Motor neuron (in vitro differentiated cells): ENCODE data around the gene NINJ1. TPM values are rescaled to one million over a fixed set of nuclear protein-coding genes. Genes with fewer than 3 reads are reported as not detected.
"Not testable (repeated sequence)": the region's sequence is repeated elsewhere in the genome, so short reads cannot be mapped to it uniquely, and the experiment has no call there.

ENCODE experiments used
- ATAC-seq, 8 experiments: fragments of 200-7000 bp; cut with Tn5 transposase; replicated peaks in 6 of 8; 2 replicates each; pipeline ENCODE4 v1.8.0; 2021; ENCODE audit warnings: mild to moderate bottlenecking in 8 of 8, moderate library complexity in 8 of 8
- H3K27ac ChIP-seq, 2 donors: fragments of 250-450 bp; sonication (Bioruptor Pico); 2 replicates each; pipeline ENCODE4 v1.9.0; 2021; ENCODE audit warnings: antibody characterized with exemption in 2 of 2, mild to moderate bottlenecking in 2 of 2, moderate library complexity in 1 of 2
- H3K4me1 ChIP-seq, 2 donors: fragments of 250-450 bp; sonication (Bioruptor Pico); replicated peaks in 1 of 2; 2 replicates each; pipeline ENCODE4 v1.6.1; 2021; ENCODE audit warnings: antibody characterized with exemption in 2 of 2, mild to moderate bottlenecking in 2 of 2, moderate library complexity in 1 of 2
- H3K4me3 ChIP-seq, 5 donors: fragments of 250-450 bp; sonication (Bioruptor Pico); 2 replicates each; pipeline ENCODE4 v1.9.0; 2021; ENCODE audit warnings: antibody characterized with exemption in 5 of 5, mild to moderate bottlenecking in 5 of 5, moderate library complexity in 4 of 5
- WGBS, 10 experiments: fragments of 450-650 bp; shearing (Covaris generic); methylation state at CpG; one replicate each; pipeline ENCODE4 v1.0.0; 2022; 5-methylcytosine and 5-hydroxymethylcytosine counted together
- in situ Hi-C, 9 experiments: fragments of 400-800 bp; cut with MboI; loops; one replicate each; pipeline ENCODE4 v1.15.0; 2021; ENCODE audit warnings: low sequenced_read_pairs in 9 of 9, low pct_unique_long_range_greater_than_20kb in 2 of 9; ENCODE audit not compliant: unreplicated experiment in 9 of 9
- total RNA-seq, 8 experiments: library from RNA; unstranded; fragments of 300-600 nt; gene quantifications; 2 replicates each; pipeline versions ENCODE4 v1.2.3 to v1.2.4, GENCODE V29; 2022

NINJ1 gene
- total RNA-seq, 8 experiments from 2014 or later = 12.2 to 59.1 (median 20.2) TPM

- H3K27ac ChIP-seq = no peak overlapping the region
- 33 to 97% (median 83%) methylated on average over 1 to 9 of the region's 16 CpGs; no CpG with 5 or more reads in 2 of the 10 experiments for WGBS, 10 experiments
- H3K4me1 ChIP-seq = peaks cover 0 to 6% of the 10 kb centered on the region in 2 donors
- no peak for ATAC-seq
- H3K4me3 ChIP-seq = no peak overlapping the region
- in situ Hi-C loops = loop anchor here in 5 of 9 experiments (10.0 to 25.0 kb wide), 5 partner anchors 149 to 806 kb away; partner anchors contain the start of gene BARX1 (in 1 of the 5)
Observed at GRCh38 chr9:93155716-93156474, 21.8 kb upstream of the NINJ1 start.

- peak; percentile 48 to 78 (median 64) for ATAC-seq
- no peak overlapping the region for H3K4me3 ChIP-seq
- no peaks in the 10 kb centered on the region for H3K4me1 ChIP-seq
- H3K27ac ChIP-seq = no peak overlapping the region
- in situ Hi-C loops = loop anchor here in 5 of 9 experiments (10.0 to 25.0 kb wide), 5 partner anchors 150 to 808 kb away; partner anchors contain the start of gene BARX1 (in 1 of the 5)
- WGBS, 10 experiments = 43 to 100% (median 76%) methylated on average over 3 to 9 of the region's 14 CpGs; no CpG with 5 or more reads in 2 of the 10 experiments
Observed at GRCh38 chr9:93154293-93154903, 20.3 kb upstream of the NINJ1 start.

GRCh38 chr9:93151097-93151784 lies 17.2 kb upstream of the NINJ1 start:
- in situ Hi-C loops = loop anchor here in 5 of 9 experiments (10.0 to 25.0 kb wide), 5 partner anchors 154 to 811 kb away; partner anchors contain the start of gene BARX1 (in 1 of the 5)
- no peak for ATAC-seq
- H3K4me1 ChIP-seq = no peaks in the 10 kb centered on the region
- WGBS, 10 experiments = 51 to 90% (median 70%) methylated on average over 1 to 5 of the region's 10 CpGs; no CpG with 5 or more reads in 3 of the 10 experiments
- no peak overlapping the region for H3K27ac ChIP-seq
- no peak overlapping the region for H3K4me3 ChIP-seq

GRCh38 chr9:93149361-93149760 lies 15.3 kb upstream of the NINJ1 start:
- WGBS, 10 experiments = 0 to 100% (median 65%) methylated on average over 1 of the region's 1 CpG; no CpG with 5 or more reads in 2 of the 10 experiments
- Histone ChIP-seq H3K4me3 (no peak overlapping the region), H3K27ac (no peak overlapping the region), H3K4me1 (no peaks in the 10 kb centered on the region)
- peak in 1 of 8 experiments; percentile 57 for ATAC-seq
- in situ Hi-C loops = no loop called here

GRCh38 chr9:93148721-93149120 lies 14.7 kb upstream of the NINJ1 start:
- ATAC-seq = no peak
- Histone ChIP-seq H3K4me3 (no peak overlapping the region), H3K27ac (no peak overlapping the region), H3K4me1 (no peaks in the 10 kb centered on the region)
- 20 to 100% (median 86%) methylated on average over 1 to 2 of the region's 2 CpGs; no CpG with 5 or more reads in 4 of the 10 experiments for WGBS, 10 experiments
- in situ Hi-C loops = no loop called here

- Histone ChIP-seq H3K27ac (no peak overlapping the region), H3K4me3 (no peak overlapping the region), H3K4me1 (no peaks in the 10 kb centered on the region)
- ATAC-seq = no peak
- 40 to 100% (median 86%) methylated on average over 1 to 2 of the region's 2 CpGs; no CpG with 5 or more reads in 3 of the 10 experiments for WGBS, 10 experiments
- in situ Hi-C loops = no loop called here
Observed at GRCh38 chr9:93147632-93148031, 13.6 kb upstream of the NINJ1 start.

- 31 to 100% (median 64%) methylated on average over 1 to 5 of the region's 6 CpGs; no CpG with 5 or more reads in 2 of the 10 experiments for WGBS, 10 experiments
- H3K4me3 ChIP-seq, in situ Hi-C loops, H3K4me1 ChIP-seq, H3K27ac ChIP-seq: not testable (repeated sequence)
- peak in 1 of 8 experiments; percentile 18 for ATAC-seq
Observed at GRCh38 chr9:93146696-93147095, 12.6 kb upstream of the NINJ1 start.

GRCh38 chr9:93143830-93144530 lies 9.9 kb upstream of the NINJ1 start:
- H3K27ac ChIP-seq = no peak overlapping the region

GRCh38 chr9:93141771-93142483 lies 7.9 kb upstream of the NINJ1 start:
- Histone ChIP-seq H3K4me3 (no peak overlapping the region), H3K27ac (no peak overlapping the region), H3K4me1 (no peaks in the 10 kb centered on the region)
- no peak for ATAC-seq
- WGBS, 10 experiments = 50 to 92% (median 76%) methylated on average over 1 to 3 of the region's 8 CpGs; no CpG with 5 or more reads in 5 of the 10 experiments
- in situ Hi-C loops = no loop called here

More at GRCh38 chr9:93143830-93144530, 9.9 kb upstream of the NINJ1 start:
- H3K4me3 ChIP-seq = no peak overlapping the region
- 3 to 100% (median 80%) methylated on average over 1 to 7 of the region's 15 CpGs; no CpG with 5 or more reads in 5 of the 10 experiments for WGBS, 10 experiments
- peak; percentile 29 to 91 (median 64) for ATAC-seq
- no peaks in the 10 kb centered on the region for H3K4me1 ChIP-seq
- in situ Hi-C loops = no loop called here

GRCh38 chr9:93139365-93140182 lies 5.5 kb upstream of the NINJ1 start:
- H3K4me3 ChIP-seq = no peak overlapping the region
- H3K27ac ChIP-seq = no peak overlapping the region
- peaks cover 0 to 2% of the 10 kb centered on the region in 2 donors for H3K4me1 ChIP-seq
- in situ Hi-C loops = no loop called here
- 78 to 100% (median 88%) methylated on average over 2 to 13 of the region's 16 CpGs; no CpG with 5 or more reads in 4 of the 10 experiments for WGBS, 10 experiments
- ATAC-seq = no peak

GRCh38 chr9:93138171-93138764 lies 4.2 kb upstream of the NINJ1 start:
- H3K27ac ChIP-seq = no peak overlapping the region
- in situ Hi-C loops = no loop called here
- ATAC-seq = no peak
- H3K4me3 ChIP-seq = no peak overlapping the region
- WGBS, 10 experiments = 80 to 100% (median 93%) methylated on average over 1 to 5 of the region's 7 CpGs; no CpG with 5 or more reads in 3 of the 10 experiments
- H3K4me1 ChIP-seq = peaks cover 2 to 5% of the 10 kb centered on the region in 2 donors
